Ovary (tissue), 7 donors: ENCODE results near the gene CCR5AS.
"Not testable (repeated sequence)": the region's sequence is repeated elsewhere in the genome, so short reads cannot be mapped to it uniquely, and the experiment has no call there.

Experiments used
- DNase-seq, 5 donors: peaks; one replicate each; pipeline ENCODE4 v3.0.0-alpha.2; 2019 to 2020
- H3K27ac ChIP-seq, 2 donors: fragments of 200-600 bp; one replicate each; pipeline versions ENCODE4 v1.5.1 to v1.8.0; 2019 to 2022
- H3K27me3 ChIP-seq: fragments of 200-600 bp; one replicate; pipeline ENCODE4 v1.8.0; 2022
- H3K36me3 ChIP-seq: fragments of 200-600 bp; sonication (generic); one replicate; pipeline ENCODE4 v1.5.1; 2019
- H3K4me1 ChIP-seq: one replicate; pipeline ENCODE4 v1.8.1; 2013; ENCODE audit warnings: mild to moderate bottlenecking, moderate library complexity; ENCODE audit not compliant: insufficient read depth
- H3K4me3 ChIP-seq: fragments of 200-600 bp; sonication (generic); one replicate; pipeline ENCODE4 v1.5.1; 2017
- H3K9me3 ChIP-seq, 2 donors: fragments of 200-600 bp in 1 of 2; sonication (generic) in 1 of 2; one replicate each; pipeline versions ENCODE4 v1.5.1 to v1.8.1; 2013 to 2019; ENCODE audit warnings: mild to moderate bottlenecking in 1 of 2, moderate library complexity in 1 of 2
- CTCF ChIP-seq, 3 donors: fragments of 450-650 bp in 2 of 3; fragments of 200-600 bp in 1 of 3; IDR thresholded peaks; one replicate each; pipeline versions ENCODE4 v1.5.1 to v1.8.0; 2016 to 2022; ENCODE audit warnings: antibody characterized with exemption in 3 of 3, mild to moderate bottlenecking in 1 of 3
- EP300 ChIP-seq: sonication (generic); formaldehyde crosslinking; IDR thresholded peaks from one replicate; pipeline ENCODE4 v1.6.1; 2017; ENCODE audit warnings: antibody characterized with exemption
- POLR2A ChIP-seq: fragments of 450-650 bp; IDR thresholded peaks from one replicate; pipeline ENCODE4 v1.6.1; 2017; ENCODE audit warnings: antibody characterized with exemption, mild to moderate bottlenecking, moderate library complexity
- WGBS, 3 donors: extraction: QIAGEN DNeasy Blood & Tissue Kit in 1 of 3; methylation state at CpG; one replicate each; pipeline versions ENCODE4 v1.1.5 to v1.1.7; 2013 to 2017; 5-methylcytosine and 5-hydroxymethylcytosine counted together
- intact Hi-C, 4 donors: fragments of 100-400 bp; cut with DNase I; formaldehyde crosslinking; loops; one replicate each; pipeline versions ENCODE4 v1.11.0 to v1.15.1; 2022 to 2023
- donor health status: DM: no; HTN: no; CAD: no; lungs with moderate emphysema.
- donor health status: DM: no; HTN: no; CAD: no.
- donor health status: Bipolar disorder and iron deficiency.
- donor health status: DM: no; HTN: no; CAD: no.
- donor health status: DM: yes; HTN: yes; CAD: no.

The CCR5AS gene

GRCh38 chr3:46435081-46435726 is 28.3 kb upstream of the CCR5AS start:
- intact Hi-C loops = no loop called here
- no peak overlapping the region for H3K4me3 ChIP-seq
- H3K27me3 ChIP-seq = no peaks in the 10 kb centered on the region
- 37 to 51% (median 47%) methylated on average over 3 of the region's 3 CpGs for WGBS, 3 donors
- H3K36me3 ChIP-seq = no peaks in the 10 kb centered on the region
- DNase-seq = no peak
- H3K9me3 ChIP-seq = no peaks in the 10 kb centered on the region
- no peak overlapping the region for H3K27ac ChIP-seq
- no peaks in the 10 kb centered on the region for H3K4me1 ChIP-seq
- no peak for TF ChIP-seq EP300
- TF ChIP-seq CTCF (IDR thresholded peaks at IDR 0.05) = no peak
- no peak for TF ChIP-seq POLR2A

GRCh38 chr3:46433841-46434240 is 27.0 kb upstream of the CCR5AS start:
- Histone ChIP-seq H3K9me3 (no peaks in the 10 kb centered on the region), H3K36me3 (no peaks in the 10 kb centered on the region), H3K27ac (no peak overlapping the region), H3K4me3 (no peak overlapping the region), H3K27me3 (no peaks in the 10 kb centered on the region), H3K4me1 (no peaks in the 10 kb centered on the region)
- no peak for DNase-seq
- WGBS, 3 donors = 78 to 87% (median 81%) methylated on average over 1 of the region's 1 CpG
- intact Hi-C loops = no loop called here
- TF ChIP-seq CTCF (IDR thresholded peaks at IDR 0.05) = no peak
- TF ChIP-seq POLR2A = no peak
- TF ChIP-seq EP300 = no peak

- H3K27ac ChIP-seq, H3K4me1 ChIP-seq, H3K4me3 ChIP-seq, intact Hi-C loops, H3K36me3 ChIP-seq, H3K27me3 ChIP-seq, H3K9me3 ChIP-seq, DNase-seq: not testable (repeated sequence)
- 50 to 70% (median 58%) methylated on average over 4 of the region's 4 CpGs for WGBS, 3 donors
These were observed 26.3 kb upstream of the CCR5AS start for GRCh38 chr3:46433118-46433517.

- H3K4me1 ChIP-seq, H3K9me3 ChIP-seq, H3K27me3 ChIP-seq, H3K36me3 ChIP-seq, intact Hi-C loops, H3K27ac ChIP-seq, DNase-seq, H3K4me3 ChIP-seq: not testable (repeated sequence)
- WGBS, 3 donors = 86 to 89% (median 89%) methylated on average over 5 of the region's 5 CpGs
These were observed 25.0 kb upstream of the CCR5AS start for GRCh38 chr3:46431905-46432304.

- H3K36me3 ChIP-seq, H3K9me3 ChIP-seq, DNase-seq, H3K4me1 ChIP-seq, H3K27me3 ChIP-seq, intact Hi-C loops, H3K4me3 ChIP-seq, H3K27ac ChIP-seq: not testable (repeated sequence)
- WGBS, 3 donors = 86 to 91% (median 89%) methylated on average over 1 of the region's 1 CpG
These were observed 24.0 kb upstream of the CCR5AS start for GRCh38 chr3:46430879-46431278.

- TF ChIP-seq POLR2A (no peak), EP300 (no peak), CTCF (IDR thresholded peaks at IDR 0.05) (no peak)
- no peaks in the 10 kb centered on the region for H3K9me3 ChIP-seq
- 88 to 92% (median 88%) methylated on average over 5 of the region's 5 CpGs for WGBS, 3 donors
- no peaks in the 10 kb centered on the region for H3K4me1 ChIP-seq
- H3K36me3 ChIP-seq = no peaks in the 10 kb centered on the region
- no peak overlapping the region for H3K27ac ChIP-seq
- DNase-seq = no peak
- no peak overlapping the region for H3K4me3 ChIP-seq
- intact Hi-C loops = loop anchor here in 1 of 4 donors (10.0 kb wide), 1 partner anchor 925 kb away; no protein-coding TSS in a partner anchor
- no peaks in the 10 kb centered on the region for H3K27me3 ChIP-seq
These were observed 22.8 kb upstream of the CCR5AS start for GRCh38 chr3:46429671-46430070.
